H1 (cell line): ENCODE data around the gene NUPR1. TPM values are rescaled to one million over a fixed set of nuclear protein-coding genes. Genes with fewer than 3 reads are reported as not detected.

Experiments
- CTCF ChIA-PET: fragments of 300-600 bp; sonication (Branson Sonifier 250); formaldehyde crosslinking; loops from one replicate; lab custom pipeline; 2021; ENCODE audit not compliant: partially characterized antibody; lab: Charles Lee
- POLR2A ChIA-PET: fragments of 300-600 bp; sonication (Branson Sonifier 250); formaldehyde crosslinking; loops from one replicate; lab custom pipeline; 2021; ENCODE audit warnings: inconsistent platforms; ENCODE audit not compliant: partially characterized antibody; lab: Charles Lee
- DNase-seq, 2 experiments: peaks; one replicate each; pipeline versions ENCODE4 v3.0.0 to v3.0.0-alpha.2; 2010 to 2022; ENCODE audit warnings: low spot score in 2 of 2, low read depth in 1 of 2, mixed read lengths in 1 of 2
- FAIRE-seq: peaks from 2 replicates; lab custom pipeline; 2011; peaks lifted over from hg19 to GRCh38; lab: Jason Lieb, UNC
- H2AFZ ChIP-seq: 2 replicates; pipeline ENCODE4 v1.8.1; 2012; ENCODE audit warnings: low read length, inconsistent platforms
- H2AK5ac ChIP-seq: 2 replicates; pipeline ENCODE4 v1.6.1; 2013; ENCODE audit warnings: low read depth, low read length
- H2BK120ac ChIP-seq: replicated peaks from 2 replicates; pipeline ENCODE3; 2013; ENCODE audit warnings: low read depth, low read length, inconsistent platforms
- H2BK12ac ChIP-seq: 2 replicates; pipeline ENCODE4 v1.6.1; 2013; ENCODE audit warnings: low read depth, low read length
- H2BK15ac ChIP-seq: 2 replicates; pipeline ENCODE4 v1.6.1; 2013; ENCODE audit warnings: low read length
- H2BK20ac ChIP-seq: 2 replicates; pipeline ENCODE4 v1.6.1; 2013; ENCODE audit warnings: low read length
- H2BK5ac ChIP-seq: 2 replicates; pipeline ENCODE4 v1.6.1; 2013; ENCODE audit warnings: low read depth, low read length
- H3K14ac ChIP-seq: 2 replicates; pipeline ENCODE4 v1.6.1; 2013; ENCODE audit warnings: inconsistent platforms; ENCODE audit not compliant: insufficient read length
- H3K18ac ChIP-seq: 2 replicates; pipeline ENCODE4 v1.6.1; 2013; ENCODE audit warnings: low read length; ENCODE audit errors: extremely low read depth
- H3K23ac ChIP-seq: 2 replicates; pipeline ENCODE4 v1.6.1; 2013; ENCODE audit warnings: inconsistent platforms; ENCODE audit not compliant: insufficient read length
- H3K23me2 ChIP-seq: 2 replicates; pipeline ENCODE4 v1.6.1; 2013; ENCODE audit warnings: low read depth, low read length
- H3K27ac ChIP-seq: 2 replicates; pipeline ENCODE4 v1.6.1; 2011; ENCODE audit warnings: low read depth, low read length, inconsistent platforms
- H3K27me3 ChIP-seq, 4 experiments: replicated peaks in 1 of 4; 1 replicate in 1 of 4; 2 replicates in 3 of 4; pipeline versions ENCODE4 v1.6.1 to v1.8.1; 2011 to 2013; ENCODE audit warnings: low read length in 3 of 4, mild to moderate bottlenecking in 3 of 4, inconsistent platforms in 2 of 4, mixed read lengths in 2 of 4, moderate library complexity in 1 of 4; ENCODE audit not compliant: control insufficient read depth in 3 of 4, insufficient read depth in 3 of 4; ENCODE audit errors: extremely low read depth in 1 of 4
- H3K36me3 ChIP-seq, 4 experiments: 2 replicates each; pipeline versions ENCODE4 v1.6.1 to v1.8.1; 2011 to 2013; ENCODE audit warnings: mild to moderate bottlenecking in 4 of 4, low read length in 3 of 4, moderate library complexity in 2 of 4, control low read depth in 1 of 4, inconsistent platforms in 1 of 4; ENCODE audit not compliant: insufficient read depth in 4 of 4, control insufficient read depth in 2 of 4
- H3K4ac ChIP-seq: replicated peaks from 2 replicates; pipeline ENCODE3; 2013; ENCODE audit warnings: low read length, low read depth, mixed read lengths, inconsistent platforms; ENCODE audit not compliant: insufficient read length
- H3K4me1 ChIP-seq, 4 experiments: replicated peaks in 1 of 4; 1 replicate in 1 of 4; 2 replicates in 3 of 4; pipeline versions ENCODE4 v1.6.1 to v1.8.1; 2011 to 2013; ENCODE audit warnings: low read length in 3 of 4, inconsistent platforms in 2 of 4, mixed read lengths in 1 of 4; ENCODE audit not compliant: insufficient read depth in 4 of 4, control insufficient read depth in 3 of 4
- H3K4me2 ChIP-seq, 2 experiments: 2 replicates each; pipeline versions ENCODE4 v1.6.1 to v1.8.1; 2011 to 2013; ENCODE audit warnings: low read depth in 2 of 2, low read length in 2 of 2, control low read depth in 1 of 2, inconsistent platforms in 1 of 2, mild to moderate bottlenecking in 1 of 2; ENCODE audit not compliant: insufficient read depth in 1 of 2
- H3K4me3 ChIP-seq, 4 experiments: fragments of 200-600, 300-600 bp in 1 of 4; sonication (generic), shearing (Covaris generic), sonication (Bioruptor Twin) in 1 of 4; 2 replicates each; pipeline versions ENCODE4 v1.5.1 to v1.8.1; 2011 to 2016; ENCODE audit warnings: low read length in 4 of 4, low read depth in 3 of 4, control low read depth in 2 of 4, inconsistent platforms in 2 of 4, mild to moderate bottlenecking in 2 of 4, mixed read lengths in 1 of 4, moderate library complexity in 1 of 4; ENCODE audit not compliant: insufficient read depth in 2 of 4; ENCODE audit errors: extremely low read depth in 1 of 4
- H3K56ac ChIP-seq: replicated peaks from 2 replicates; pipeline ENCODE3; 2013; ENCODE audit warnings: low read depth, mild to moderate bottlenecking, mixed read lengths, low read length, inconsistent platforms; ENCODE audit not compliant: insufficient read length
- H3K79me1 ChIP-seq: 2 replicates; pipeline ENCODE4 v1.6.1; 2013; ENCODE audit warnings: low read depth, low read length, control low read depth
- H3K79me2 ChIP-seq, 2 experiments: 2 replicates each; pipeline versions ENCODE4 v1.6.1 to v1.8.1; 2012 to 2013; ENCODE audit warnings: low read length in 2 of 2, mild to moderate bottlenecking in 2 of 2, inconsistent platforms in 1 of 2; ENCODE audit not compliant: insufficient read depth in 2 of 2, control insufficient read depth in 1 of 2
- H3K9ac ChIP-seq, 4 experiments: replicated peaks in 1 of 4; 1 replicate in 1 of 4; 2 replicates in 3 of 4; pipeline versions ENCODE4 v1.6.1 to v1.8.1; 2011 to 2013; ENCODE audit warnings: low read depth in 3 of 4, low read length in 3 of 4, control low read depth in 2 of 4, mild to moderate bottlenecking in 2 of 4, moderate library complexity in 2 of 4, inconsistent platforms in 1 of 4; ENCODE audit errors: extremely low read depth in 1 of 4
- H3K9me3 ChIP-seq, 2 experiments: 2 replicates each; pipeline versions ENCODE4 v1.6.1 to v1.8.1; 2012 to 2013; ENCODE audit warnings: mild to moderate bottlenecking in 2 of 2, moderate library complexity in 2 of 2, control low read depth in 1 of 2, inconsistent platforms in 1 of 2, low read depth in 1 of 2, low read length in 1 of 2, mixed read lengths in 1 of 2; ENCODE audit not compliant: insufficient read depth in 2 of 2
- H4K20me1 ChIP-seq, 2 experiments: replicated peaks in 1 of 2; 2 replicates each; pipeline versions ENCODE3 to v1.8.1; 2011 to 2013; ENCODE audit warnings: inconsistent platforms in 2 of 2, low read length in 2 of 2, mild to moderate bottlenecking in 1 of 2; ENCODE audit not compliant: insufficient read depth in 2 of 2, control insufficient read depth in 1 of 2
- H4K5ac ChIP-seq: 2 replicates; pipeline ENCODE4 v1.6.1; 2013; ENCODE audit warnings: low read length, low read depth, mixed read lengths, inconsistent platforms; ENCODE audit not compliant: insufficient read length
- H4K8ac ChIP-seq: 2 replicates; pipeline ENCODE4 v1.8.0; 2013; ENCODE audit warnings: mild to moderate bottlenecking, moderate library complexity, low read length, inconsistent platforms; ENCODE audit not compliant: insufficient read depth; ENCODE audit errors: extremely low read depth
- H4K91ac ChIP-seq: replicated peaks from 2 replicates; pipeline ENCODE3; 2013; ENCODE audit warnings: low read length, mixed read lengths, inconsistent platforms; ENCODE audit not compliant: insufficient read length
- CBX5 ChIP-seq: fragments of 300-800, 300-1000 bp; sonication (generic); IDR thresholded peaks from 2 replicates; pipeline ENCODE4 v1.7.1; 2016; ENCODE audit warnings: antibody characterized with exemption, low read length, low read depth
- CBX8 ChIP-seq: fragments of 300-800, 300-1000 bp; sonication (generic); IDR thresholded peaks from 2 replicates; pipeline ENCODE4 v1.7.1; 2016; ENCODE audit warnings: low read depth, low read length, borderline replicate concordance
- HDAC2 ChIP-seq, 2 experiments: fragments of 300-600 bp in 1 of 2; sonication (generic) in 1 of 2; IDR thresholded peaks; 2 replicates each; pipeline ENCODE4 v1.6.1; 2011 to 2012; ENCODE audit warnings: low read depth in 2 of 2, low read length in 2 of 2, mild to moderate bottlenecking in 2 of 2, moderate library complexity in 2 of 2, borderline replicate concordance in 1 of 2, inconsistent platforms in 1 of 2
- KDM4A ChIP-seq: IDR thresholded peaks from one replicate; pipeline ENCODE4 v1.7.1; 2012; ENCODE audit warnings: low read depth, mild to moderate bottlenecking, moderate library complexity, low read length, inconsistent platforms; ENCODE audit not compliant: severe bottlenecking
- RFX5 ChIP-seq: IDR thresholded peaks from 2 replicates; pipeline ENCODE4 v1.6.1; 2011; ENCODE audit warnings: low read depth, low read length, improper control_type of control experiment, borderline replicate concordance
- SIRT6 ChIP-seq: IDR thresholded peaks from one replicate; pipeline ENCODE4 v1.7.1; 2012; ENCODE audit warnings: low read length, inconsistent platforms
- TAF1 ChIP-seq: IDR thresholded peaks from 2 replicates; pipeline ENCODE4 v1.6.1; 2011; ENCODE audit warnings: mild to moderate bottlenecking, low read depth, low read length
- TCF12 ChIP-seq: IDR thresholded peaks from 2 replicates; pipeline ENCODE4 v1.6.1; 2011; ENCODE audit warnings: low read depth, mild to moderate bottlenecking, low read length
- WGBS, 2 experiments: shearing (Covaris generic) in 1 of 2; methylation state at CpG; one replicate each; pipeline versions ENCODE4 v1.1.6 to v1.1.7; 2013 to 2015; ENCODE audit warnings: low lambda C conversion rate in 2 of 2, mixed read lengths in 2 of 2, inconsistent platforms in 1 of 2, low coverage in 1 of 2, missing lambda C conversion rate in 1 of 2; ENCODE audit not compliant: insufficient replicate concordance in 2 of 2, insufficient coverage in 1 of 2, insufficient read length in 1 of 2; ENCODE audit errors: extremely low coverage in 1 of 2, missing lambda C conversion rate in 1 of 2; 5-methylcytosine and 5-hydroxymethylcytosine counted together
- polyA plus RNA-seq, 7 experiments: library from polyadenylated mRNA; depleted of rRNA in 3 of 7; stranded (reverse) in 5 of 7; unstranded in 2 of 7; fragments of >200 nt in 5 of 7; fragments of 200-250 nt in 2 of 7; gene quantifications; 1 replicate in 5 of 7; 2 replicates in 1 of 7; 4 replicates in 1 of 7; pipeline versions ENCODE4 v1.2.1 to v1.2.3, GENCODE V29; 2011 to 2013; ENCODE audit warnings: missing spikeins in 2 of 7, mixed read lengths in 2 of 7
- total RNA-seq: library from RNA; stranded (reverse); fragmentation: NEBNext Ultra II Directional; extraction: Animal tissue kit (Norgen Biotek cat#: 25700); gene quantifications from 2 replicates; pipeline ENCODE4 v1.2.1, GENCODE V29; 2021
- TF ChIP-seq, protein P1 (sequence below): IDR thresholded peaks from 2 replicates; pipeline ENCODE4 v1.6.1; 2012; ENCODE audit warnings: inconsistent platforms
- TF ChIP-seq, protein P2 (sequence below): IDR thresholded peaks from 2 replicates; pipeline ENCODE4 v1.6.1; 2011; ENCODE audit warnings: low read length, improper control_type of control experiment

The NUPR1 gene
- total and polyA plus RNA-seq, 2 of the 8 experiments (the other 6 are each of a cell fraction or from before 2014, with no cell fraction given) = 0.17 to 0.20 TPM

DNA sequence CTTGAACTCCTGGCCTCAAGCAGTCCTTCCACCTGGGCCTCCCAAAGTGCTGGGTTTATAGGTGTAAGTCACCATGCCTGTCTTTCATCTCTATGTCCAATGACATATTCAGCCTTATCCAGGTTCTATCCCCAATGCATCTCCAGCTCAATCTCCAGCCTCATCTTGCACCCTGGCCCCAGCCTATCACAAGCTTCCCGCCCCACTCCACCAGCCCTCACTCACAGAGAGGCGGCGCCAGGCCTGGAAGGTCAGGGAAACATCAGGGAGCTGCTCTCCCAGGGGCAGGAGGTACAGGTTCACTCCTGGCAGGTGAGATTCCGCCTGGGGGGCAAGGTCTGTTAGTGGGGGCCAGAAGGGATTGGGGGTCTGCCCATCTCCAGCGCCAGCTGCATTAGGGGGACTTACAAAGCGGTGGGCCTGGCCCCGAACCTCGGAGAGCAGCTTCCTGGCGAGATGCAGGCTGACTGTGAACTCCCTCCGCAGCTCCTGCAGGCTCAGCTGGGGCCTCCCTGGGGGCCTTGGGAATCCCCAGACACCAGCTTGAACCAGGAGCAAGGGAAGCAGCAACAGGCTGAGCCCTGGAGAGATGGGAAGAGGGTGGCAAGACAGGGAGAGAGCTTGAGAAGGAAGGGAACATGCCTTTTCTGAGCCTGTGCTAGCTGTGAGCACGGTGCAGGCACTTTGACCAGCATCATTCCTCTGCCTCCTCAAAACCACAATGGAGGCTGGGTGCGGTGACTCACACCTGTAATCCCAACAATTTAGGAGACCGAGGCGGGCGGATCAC is 35.1 kb downstream of the NUPR1 start:
- H3K4me2 ChIP-seq = no peak overlapping the region
- no peak overlapping the region for H2BK20ac ChIP-seq
- H3K9me3 ChIP-seq = no peaks in the 10 kb centered on the region
- no peaks in the 10 kb centered on the region for H3K79me2 ChIP-seq
- no peak overlapping the region for H4K5ac ChIP-seq
- H2BK12ac ChIP-seq = no peak overlapping the region
- WGBS, 2 experiments = 88% methylated on average over 14 of the region's 15 CpGs; no CpG with 5 or more reads in 1 of the 2 experiments
- H3K4ac ChIP-seq = no peak overlapping the region
- peaks cover 0 to 3% of the 10 kb centered on the region in 2 experiments for H4K20me1 ChIP-seq
- TF ChIP-seq, protein P1, sequence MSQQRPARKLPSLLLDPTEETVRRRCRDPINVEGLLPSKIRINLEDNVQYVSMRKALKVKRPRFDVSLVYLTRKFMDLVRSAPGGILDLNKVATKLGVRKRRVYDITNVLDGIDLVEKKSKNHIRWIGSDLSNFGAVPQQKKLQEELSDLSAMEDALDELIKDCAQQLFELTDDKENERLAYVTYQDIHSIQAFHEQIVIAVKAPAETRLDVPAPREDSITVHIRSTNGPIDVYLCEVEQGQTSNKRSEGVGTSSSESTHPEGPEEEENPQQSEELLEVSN = no peak
- TF ChIP-seq HDAC2 (IDR thresholded peaks at IDR 0.05; ENCODE audit: borderline replicate concordance in 1 of 2, low read depth in 2 of 2, low read length in 2 of 2) (no peak), SIRT6 (no peak), TAF1 (no peak), CBX8 (no peak), RFX5 (no peak), TCF12 (no peak), CBX5 (no peak), KDM4A (no peak)
- TF ChIP-seq, protein P2, sequence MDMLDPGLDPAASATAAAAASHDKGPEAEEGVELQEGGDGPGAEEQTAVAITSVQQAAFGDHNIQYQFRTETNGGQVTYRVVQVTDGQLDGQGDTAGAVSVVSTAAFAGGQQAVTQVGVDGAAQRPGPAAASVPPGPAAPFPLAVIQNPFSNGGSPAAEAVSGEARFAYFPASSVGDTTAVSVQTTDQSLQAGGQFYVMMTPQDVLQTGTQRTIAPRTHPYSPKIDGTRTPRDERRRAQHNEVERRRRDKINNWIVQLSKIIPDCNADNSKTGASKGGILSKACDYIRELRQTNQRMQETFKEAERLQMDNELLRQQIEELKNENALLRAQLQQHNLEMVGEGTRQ = no peak
- ChIA-PET CTCF (interaction anchor here (1.0 to 1.3 kb wide), 3 partner anchors 10 to 46 kb away, joined by 4 read pairs; partner anchors contain the start of gene APOBR), POLR2A (interaction anchor here (0.7 to 1.7 kb wide), 2 partner anchors 11 to 112 kb away, joined by 3 to 7 read pairs; partner anchors contain the start of gene CLN3)
- no peak overlapping the region; the same call in 1 of the 2 replicates for H4K8ac ChIP-seq
- no peak overlapping the region for H4K91ac ChIP-seq
- DNase-seq = no peak
- no peak overlapping the region for H3K27ac ChIP-seq
- no peak overlapping the region for H2AFZ ChIP-seq
- H3K23me2 ChIP-seq = peaks cover 12% of the 10 kb centered on the region; the same call in 1 of the 2 replicates
- H2BK120ac ChIP-seq = no peak overlapping the region
- no peak overlapping the region for H3K56ac ChIP-seq
- no peak overlapping the region for H3K4me3 ChIP-seq
- no peak overlapping the region for H3K23ac ChIP-seq
- no peak overlapping the region for H3K18ac ChIP-seq
- no peak overlapping the region for H2AK5ac ChIP-seq
- H2BK15ac ChIP-seq = no peak overlapping the region
- no peak overlapping the region for H3K14ac ChIP-seq
- no peak overlapping the region for H3K9ac ChIP-seq
- no peaks in the 10 kb centered on the region for H3K79me1 ChIP-seq
- no peaks in the 10 kb centered on the region for H3K4me1 ChIP-seq
- no peak for FAIRE-seq
- H3K36me3 ChIP-seq = no peaks in the 10 kb centered on the region
- H2BK5ac ChIP-seq = no peak overlapping the region
- H3K27me3 ChIP-seq = peaks cover 0 to 2% (median 0%) of the 10 kb centered on the region in 4 experiments; a peak in 1 of 7 replicates
